Suprapubic skin (tissue), 4 donors: Measurements from ENCODE around the gene DIAPH1.

Source experiments
- CTCF ChIP-seq, 2 donors: fragments of 200-600 bp in 1 of 2; fragments of 450-650 bp in 1 of 2; sonication (generic) in 1 of 2; IDR thresholded peaks; one replicate each; pipeline ENCODE4 v1.5.1; 2016 to 2019; ENCODE audit warnings: antibody characterized with exemption in 2 of 2, mild to moderate bottlenecking in 1 of 2, moderate library complexity in 1 of 2
- POLR2A ChIP-seq, 2 donors: fragments of 450-650 bp; IDR thresholded peaks; one replicate each; pipeline ENCODE4 v1.6.1; 2017; ENCODE audit warnings: antibody characterized with exemption in 2 of 2, mild to moderate bottlenecking in 2 of 2, moderate library complexity in 2 of 2
- POLR2AphosphoS5 ChIP-seq, 3 donors: sonication (generic); formaldehyde crosslinking; IDR thresholded peaks; one replicate each; pipeline ENCODE4 v1.6.1; 2017; ENCODE audit warnings: antibody characterized with exemption in 3 of 3

DNA sequence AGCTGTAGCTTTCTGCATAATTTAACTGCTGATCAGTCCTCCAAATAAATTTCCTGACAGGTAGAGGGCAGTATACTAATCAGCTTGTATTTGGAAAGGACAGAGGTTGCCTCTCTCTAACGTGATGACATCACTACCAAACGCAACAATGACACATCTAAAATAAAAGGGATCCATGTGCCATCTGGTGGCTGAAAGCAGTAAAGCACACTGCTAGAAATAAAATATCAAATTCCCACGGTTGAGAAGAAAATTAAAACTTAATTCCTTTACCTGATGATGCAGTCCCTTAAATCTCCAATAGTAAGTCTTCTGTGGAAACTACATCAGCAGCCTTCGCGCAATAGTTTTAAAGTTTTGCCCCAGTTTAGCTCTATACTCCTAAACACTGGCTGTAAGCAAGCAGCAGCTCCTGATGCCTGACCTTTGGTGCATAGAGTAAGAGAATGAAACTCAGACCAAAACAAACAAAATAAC, 54.5 kb downstream of the DIAPH1 start:
- TF ChIP-seq CTCF (IDR thresholded peaks at IDR 0.05) (peak; percentile 89 to 100), POLR2A (IDR thresholded peaks at IDR 0.05) (no peak), POLR2AphosphoS5 (IDR thresholded peaks at IDR 0.05) (peak in 2 of 3 donors; percentile 59 to 79)
